Gastrocnemius medialis (tissue), 4 donors: Measurements from ENCODE around the gene PTPRM.

Experiments
- CTCF ChIP-seq, 5 experiments: fragments of 450-650 bp in 3 of 5; fragments of 200-600 bp in 2 of 5; sonication (generic) in 2 of 5; IDR thresholded peaks in 4 of 5; conservative IDR thresholded peaks in 1 of 5; 1 replicate in 4 of 5; 2 replicates in 1 of 5; pipeline ENCODE4 v1.5.1; 2016 to 2019; ENCODE audit warnings: antibody characterized with exemption in 5 of 5, mild to moderate bottlenecking in 3 of 5, moderate library complexity in 3 of 5
- POLR2A ChIP-seq, 2 donors: fragments of 450-650 bp; IDR thresholded peaks; one replicate each; pipeline ENCODE4 v1.6.1; 2017; ENCODE audit warnings: antibody characterized with exemption in 2 of 2, mild to moderate bottlenecking in 2 of 2, moderate library complexity in 2 of 2

GRCh38 chr18:7815787-7816186 lies 248.7 kb downstream of the PTPRM start:
- TF ChIP-seq CTCF (IDR thresholded peaks at IDR 0.05 in 4 of 5, conservative IDR thresholded peaks at IDR 0.05 in 1 of 5) (no peak), POLR2A (IDR thresholded peaks at IDR 0.05) (no peak)
